GM19351 (cell line): ENCODE data around the gene GTF2IRD1.
"Not testable (repeated sequence)": the region's sequence is repeated elsewhere in the genome, so short reads cannot be mapped to it uniquely, and the experiment has no call there.

Source experiments
- ATAC-seq: cut with Tn5 transposase; IDR thresholded peaks from one replicate; pipeline ENCODE4 v1.9.1; 2021; ENCODE audit warnings: mild to moderate bottlenecking, moderate library complexity; ENCODE audit not compliant: unreplicated experiment

The GTF2IRD1 gene

DNA sequence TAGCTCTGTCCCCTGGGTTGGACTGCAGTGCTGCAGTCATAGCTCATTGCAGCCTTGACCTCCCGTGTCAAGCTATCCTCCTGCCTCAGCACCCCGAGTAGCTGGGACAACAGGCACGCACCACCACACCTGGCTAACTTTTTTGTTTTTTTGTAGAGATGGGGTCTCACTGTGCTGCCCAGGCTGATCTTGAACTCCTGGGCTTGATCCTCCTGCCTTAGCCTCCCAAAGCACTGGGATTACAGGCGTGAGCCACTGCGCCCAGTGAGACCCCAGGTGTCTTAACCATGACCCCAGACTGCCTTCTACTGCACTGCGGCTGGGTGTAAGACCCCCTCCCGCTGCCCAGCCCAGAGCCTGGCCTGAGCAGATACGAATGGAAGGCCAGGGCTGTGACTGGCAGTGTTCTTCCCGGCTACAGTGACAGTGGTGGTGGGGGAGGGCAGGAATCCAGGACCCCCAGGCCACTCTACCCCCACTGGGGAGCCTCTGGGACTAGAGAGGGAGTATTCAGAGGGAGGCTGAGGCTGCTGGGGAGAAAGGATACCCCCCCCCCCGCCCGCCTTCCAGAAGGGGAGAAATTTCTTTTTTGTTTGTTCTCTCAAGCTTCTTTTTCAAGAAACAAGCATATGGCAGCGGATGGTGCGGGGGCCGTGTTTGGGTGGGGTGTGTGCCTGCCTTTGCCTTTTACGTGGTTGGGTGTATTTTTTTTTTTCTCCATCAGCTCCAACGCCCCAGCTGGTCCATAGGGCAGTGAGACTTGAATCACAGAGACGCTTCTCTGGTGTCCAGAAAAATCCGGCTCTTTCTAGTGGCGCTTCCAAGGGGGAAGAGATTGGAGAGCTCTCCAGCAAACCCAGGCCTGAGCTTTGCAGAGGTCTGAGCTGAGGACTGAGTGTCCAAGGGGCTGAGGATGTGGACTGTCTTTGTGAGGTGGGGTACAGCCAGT is 36.6 kb downstream of the GTF2IRD1 start:
- ATAC-seq = no peak

DNA sequence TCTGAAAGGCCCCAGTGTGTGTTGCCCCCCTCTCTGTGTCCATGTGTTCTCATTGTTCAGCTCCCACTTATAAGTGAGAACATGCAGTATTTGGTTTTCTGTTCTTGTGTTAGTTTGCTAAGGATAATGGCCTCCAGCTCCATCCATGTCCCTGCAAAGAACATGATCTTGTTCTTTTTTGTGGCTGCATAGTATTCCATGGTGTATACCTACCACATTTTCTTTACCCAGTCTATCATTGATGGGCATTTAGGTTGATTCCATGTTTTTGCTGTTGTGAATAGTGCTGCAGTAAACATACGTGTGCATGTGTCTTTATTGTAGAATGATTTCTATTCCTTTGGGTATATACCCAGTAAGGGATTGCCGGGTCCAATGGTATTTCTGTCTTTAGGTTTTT is 37.8 kb downstream of the GTF2IRD1 start:
- not testable (repeated sequence) for ATAC-seq

DNA sequence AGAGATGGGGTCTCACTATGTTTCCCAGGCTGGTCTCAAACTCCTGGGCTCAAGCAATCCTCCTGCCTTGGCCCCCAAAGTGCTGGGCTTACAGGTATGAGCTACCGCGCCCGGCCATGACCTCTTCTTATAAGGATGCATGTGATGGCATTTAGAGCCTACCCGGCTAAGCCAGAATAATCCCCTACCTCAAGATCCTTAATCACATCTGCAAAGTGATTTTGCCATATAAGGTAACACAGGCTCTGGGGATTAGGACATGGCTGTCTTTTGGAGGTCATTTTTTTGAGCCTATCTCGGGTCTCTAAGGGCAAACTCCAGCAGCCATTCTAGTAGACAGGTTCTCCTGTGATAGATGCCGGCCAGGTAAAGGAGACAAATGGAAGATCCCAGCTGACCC is 39.6 kb downstream of the GTF2IRD1 start:
- no peak for ATAC-seq

DNA sequence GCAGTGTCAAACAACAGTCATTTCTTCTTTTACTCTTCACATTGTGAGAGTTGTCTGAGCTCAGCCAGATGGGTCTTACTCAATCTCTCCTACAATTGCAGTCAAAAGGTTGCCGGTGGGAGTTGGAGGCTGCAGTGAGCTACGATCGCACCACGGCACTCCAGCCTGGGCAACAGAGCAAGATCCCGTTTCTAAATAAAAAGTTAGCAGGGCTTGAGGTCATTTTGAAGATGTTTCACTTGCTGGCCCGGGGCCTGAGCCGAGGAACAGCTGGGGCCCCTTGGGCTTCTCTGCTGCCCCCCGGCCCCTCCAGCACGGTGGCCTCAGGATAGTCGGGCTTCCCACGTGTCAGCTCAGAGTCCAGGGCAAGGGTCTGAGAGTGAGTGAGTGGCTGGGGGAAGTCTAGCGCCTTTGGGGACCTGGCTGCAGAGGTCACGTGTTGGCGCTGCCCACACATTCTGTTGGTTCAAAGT is 40.4 kb downstream of the GTF2IRD1 start:
- ATAC-seq = no peak

DNA sequence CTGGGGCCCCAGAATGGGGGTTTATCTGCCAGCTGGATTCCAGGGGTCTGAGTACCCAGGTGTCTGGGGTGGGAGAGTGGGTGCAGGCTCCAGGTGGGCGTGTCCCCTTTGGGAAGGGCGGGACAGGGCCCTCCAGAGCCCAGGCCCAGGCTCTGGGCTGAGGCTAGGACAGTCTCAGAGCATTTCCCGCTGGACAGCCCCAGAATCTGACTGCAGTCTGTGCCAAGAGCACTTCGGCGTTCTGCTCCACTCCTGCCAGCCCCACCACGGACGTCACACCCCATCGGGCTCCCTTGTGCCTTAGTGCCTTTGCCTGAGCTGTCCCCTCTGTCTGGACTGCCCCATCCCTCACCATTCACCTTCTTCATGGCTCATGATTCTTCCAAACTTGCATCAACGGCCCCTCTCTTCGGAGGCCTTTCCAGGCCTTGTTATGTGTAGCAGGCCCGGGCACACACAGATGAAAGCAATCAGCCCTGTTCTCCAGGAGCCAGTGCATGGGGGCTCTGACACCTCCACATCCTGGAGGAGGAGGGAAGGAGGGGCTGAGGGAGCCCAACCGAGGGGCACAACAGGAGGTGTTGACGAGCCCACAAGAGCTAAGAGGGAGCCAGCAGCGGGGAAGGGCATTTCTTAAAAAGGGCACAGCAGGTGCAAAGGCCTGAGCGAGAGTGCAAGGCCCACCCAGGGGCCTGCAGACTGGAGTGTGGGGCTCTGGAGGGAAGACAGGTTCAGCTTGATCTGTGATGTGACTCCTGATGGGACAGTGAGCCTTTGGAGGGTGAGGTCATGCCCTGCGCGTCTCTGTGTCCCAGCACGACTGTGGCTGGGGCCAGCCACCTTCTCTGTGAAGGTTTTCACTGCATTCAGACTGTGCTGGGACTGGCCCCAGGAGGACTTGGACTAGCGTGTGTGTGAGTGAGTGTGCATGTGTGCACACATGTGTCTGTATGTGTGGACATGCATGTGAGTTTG is 41.7 kb downstream of the GTF2IRD1 start:
- no peak for ATAC-seq

DNA sequence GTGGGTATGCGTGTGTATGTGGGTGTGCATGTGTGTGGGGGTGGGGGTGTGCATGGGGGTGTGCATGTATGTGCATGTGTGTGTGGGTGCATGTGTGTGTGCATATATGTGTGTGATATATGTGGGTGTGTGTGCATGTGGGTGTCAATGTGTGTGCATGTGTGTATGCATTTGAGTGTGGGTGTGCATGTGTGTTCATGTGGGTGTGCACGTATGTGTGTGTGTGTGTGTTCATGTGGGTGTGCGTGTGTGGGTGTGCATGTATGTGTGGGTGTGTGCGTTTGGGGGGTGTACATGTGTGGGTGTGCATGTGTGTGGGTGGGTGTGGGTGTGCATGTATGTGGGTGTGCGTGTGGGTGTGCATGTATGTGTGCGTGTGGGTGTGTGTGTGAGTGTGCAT is 42.6 kb downstream of the GTF2IRD1 start:
- no peak for ATAC-seq

DNA sequence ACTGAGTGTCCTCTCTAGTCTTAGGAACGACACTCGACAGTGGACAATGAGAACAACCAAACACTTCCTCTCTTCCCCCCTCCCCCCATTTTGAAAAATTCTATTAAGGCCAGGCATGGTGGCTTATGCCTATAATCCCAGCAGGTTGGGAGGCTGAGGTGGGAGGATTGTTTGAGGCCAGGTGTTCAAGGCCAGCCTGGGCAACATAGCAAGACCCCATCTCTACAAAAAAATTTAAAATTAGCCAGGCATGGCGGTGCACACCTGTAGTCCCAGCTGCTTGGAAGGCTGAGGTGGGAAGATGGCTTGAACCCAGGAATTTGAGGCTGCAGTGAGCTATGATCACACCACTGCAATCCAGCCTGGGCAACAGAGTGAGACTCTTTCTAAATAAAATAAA is 43.1 kb downstream of the GTF2IRD1 start:
- not testable (repeated sequence) for ATAC-seq

DNA sequence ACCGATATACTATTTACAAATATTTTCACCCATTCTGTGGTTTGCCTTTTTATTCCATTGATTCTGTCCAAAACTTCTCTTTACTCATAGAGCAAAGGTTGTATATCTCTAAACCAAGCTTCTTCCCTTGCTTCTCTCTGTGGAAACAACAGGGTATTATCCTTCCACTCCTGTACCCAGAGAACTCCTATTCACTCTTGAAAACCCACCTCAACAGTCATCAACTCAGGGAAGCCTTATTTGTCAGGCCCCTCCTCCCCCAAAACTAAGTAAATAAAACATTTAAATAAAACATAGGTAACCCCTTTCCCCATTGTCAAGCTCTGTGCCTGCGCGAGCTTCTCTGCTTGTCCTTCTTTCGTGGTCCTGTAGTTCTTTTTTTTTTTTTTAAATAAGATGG is 44.6 kb downstream of the GTF2IRD1 start:
- ATAC-seq = no peak

DNA sequence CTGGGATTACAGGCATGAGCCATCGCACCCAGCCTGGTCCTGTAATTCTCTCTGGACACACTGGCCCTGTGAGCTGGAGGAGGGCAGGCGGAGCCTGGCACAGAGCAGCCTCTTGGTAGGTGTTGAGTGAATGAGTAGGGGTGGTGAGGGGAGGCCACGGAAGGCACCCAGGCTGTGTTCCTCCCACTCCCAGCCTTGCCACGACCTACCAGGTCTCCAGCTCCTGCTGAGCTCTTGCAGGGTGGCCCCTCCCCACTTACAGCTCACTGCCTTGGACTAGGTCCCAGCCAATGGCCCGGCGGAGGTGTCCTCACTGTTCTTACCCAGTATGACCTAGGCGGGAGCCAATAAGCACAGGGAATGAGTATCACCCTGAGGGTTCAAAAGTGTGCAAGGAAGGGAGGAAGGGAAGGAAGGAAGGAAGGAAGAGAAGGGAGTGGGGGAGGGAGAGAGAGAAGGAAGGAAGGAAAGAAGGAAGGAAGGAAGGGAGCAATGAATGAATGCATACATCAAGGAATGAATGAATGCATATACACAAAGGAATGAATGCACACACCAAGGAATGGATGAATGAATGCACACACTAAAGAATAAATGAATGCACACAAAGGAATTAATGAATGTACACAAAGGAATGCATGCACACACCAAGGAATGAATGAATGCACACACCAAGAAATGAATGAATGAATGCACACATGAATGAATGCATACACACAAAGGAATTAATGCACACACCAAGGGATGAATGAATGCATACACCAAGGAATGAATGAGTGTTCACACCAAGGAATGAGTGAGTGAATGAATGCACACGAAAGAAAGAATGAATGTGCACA is 45.5 kb downstream of the GTF2IRD1 start:
- ATAC-seq = no peak

DNA sequence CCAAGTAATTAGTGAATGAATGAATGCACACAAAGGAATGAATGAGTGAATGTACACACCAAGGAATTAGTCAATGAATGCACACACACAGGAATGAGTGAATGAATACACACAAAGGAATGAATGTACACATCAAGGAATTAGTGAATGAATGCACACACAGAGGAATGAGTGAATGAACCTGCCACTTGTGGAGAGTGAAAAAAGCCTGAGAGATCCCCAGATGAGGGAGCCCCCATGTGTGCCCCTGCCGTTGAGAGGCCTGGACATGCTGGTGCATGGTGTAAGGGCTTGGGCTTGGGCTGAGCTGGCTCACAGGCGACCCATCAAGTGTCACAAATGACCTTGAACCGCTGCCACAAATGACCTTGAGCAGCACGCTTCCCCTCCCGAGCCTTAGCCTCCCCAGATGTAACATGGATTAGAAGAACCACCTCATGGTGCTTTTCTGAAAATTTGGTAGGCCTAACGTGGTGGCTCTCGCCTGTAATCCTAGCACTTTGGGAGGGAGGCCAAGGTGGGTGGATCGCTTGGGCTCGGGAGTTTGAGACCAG is 46.2 kb downstream of the GTF2IRD1 start:
- no peak for ATAC-seq

DNA sequence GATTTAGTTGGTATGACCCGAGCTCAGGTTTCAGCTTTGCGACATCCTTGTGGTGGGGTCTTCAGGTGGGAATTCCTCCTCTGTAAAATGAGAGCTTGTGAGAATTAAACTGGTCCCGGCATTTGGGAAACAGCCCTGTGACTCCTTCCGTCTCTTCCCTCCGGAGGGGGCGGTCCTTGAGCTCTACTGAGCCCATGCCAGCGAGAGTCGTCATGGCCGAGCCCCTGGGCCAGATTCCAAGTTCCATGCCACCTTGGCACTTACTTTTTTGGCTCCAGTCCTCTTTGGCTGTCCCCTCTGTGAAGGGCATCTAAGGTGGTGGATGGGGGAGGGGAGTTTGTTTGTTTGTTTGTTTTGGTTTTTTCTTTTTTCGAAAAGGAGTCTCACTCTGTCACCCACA is 47.6 kb downstream of the GTF2IRD1 start:
- ATAC-seq = no peak

DNA sequence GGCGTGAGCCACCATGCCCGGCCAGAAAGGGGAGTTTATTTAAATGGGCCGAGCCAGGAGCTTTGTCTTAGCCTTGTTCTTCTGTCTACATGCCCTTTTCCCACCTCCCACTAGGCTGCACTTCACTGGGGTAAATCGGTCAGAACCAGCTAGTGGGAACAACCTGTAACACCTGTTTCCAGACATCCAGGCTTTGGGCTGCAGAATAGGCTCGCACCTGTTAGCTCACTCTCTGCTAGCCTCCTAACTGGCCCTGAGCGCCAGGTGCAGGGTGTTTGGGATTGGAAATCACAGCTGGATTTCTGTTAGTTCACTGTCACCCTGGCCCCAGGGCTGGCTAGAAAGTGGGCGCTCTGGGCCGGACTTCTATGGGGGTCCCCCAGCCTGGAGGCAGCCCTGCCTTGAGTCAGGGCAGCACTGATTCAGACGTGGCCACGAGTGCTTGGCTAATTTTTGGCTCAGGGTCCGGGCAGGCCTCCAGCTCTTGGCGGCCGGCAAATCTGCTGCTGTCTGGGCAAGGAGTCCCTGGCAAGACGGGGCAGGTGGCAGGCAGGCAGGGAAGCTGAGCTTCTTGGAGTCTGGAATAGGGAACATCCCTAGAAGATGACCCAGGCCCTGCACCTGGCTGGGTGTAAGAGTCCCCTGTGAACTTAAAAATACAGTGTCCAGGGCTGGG is 48.6 kb downstream of the GTF2IRD1 start:
- ATAC-seq = no peak

DNA sequence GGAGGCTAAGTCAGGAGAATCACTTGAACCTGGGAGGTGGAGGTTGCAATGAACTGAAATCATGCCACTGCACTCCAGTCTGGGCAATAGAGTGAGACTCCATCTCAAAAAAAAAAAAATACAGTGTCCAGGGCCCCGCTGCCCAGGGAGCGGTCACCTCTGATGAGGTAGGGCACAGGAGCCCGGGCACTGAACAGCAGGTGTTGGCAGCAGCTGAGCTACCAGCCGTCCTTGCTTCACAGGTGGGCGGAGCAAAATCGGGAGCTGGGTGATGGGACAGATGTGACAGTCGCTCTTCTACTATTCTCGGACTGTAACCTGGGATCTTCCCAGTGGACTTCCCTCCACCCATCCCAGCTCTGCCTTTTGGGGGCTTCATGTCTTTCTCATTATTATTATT is 49.4 kb downstream of the GTF2IRD1 start:
- ATAC-seq = no peak

DNA sequence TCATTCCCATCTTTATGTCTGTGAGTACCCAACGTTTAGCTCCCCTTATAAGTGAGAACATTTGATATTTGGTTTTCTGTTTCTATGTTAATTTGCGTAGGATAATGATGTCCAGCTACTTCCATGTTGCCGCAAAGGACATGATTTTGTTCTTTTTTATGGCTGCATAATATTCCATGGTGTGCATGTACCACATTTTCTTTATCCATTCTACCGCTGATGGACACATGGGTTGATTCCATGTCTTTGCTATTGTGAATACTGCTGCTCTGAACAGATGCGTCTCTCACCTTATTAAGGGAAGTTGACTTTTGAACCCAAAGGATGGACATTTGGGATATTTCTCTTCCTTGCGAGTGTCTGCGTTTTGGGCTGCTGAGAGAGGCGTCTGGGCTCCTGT is 50.2 kb downstream of the GTF2IRD1 start:
- ATAC-seq = no peak

DNA sequence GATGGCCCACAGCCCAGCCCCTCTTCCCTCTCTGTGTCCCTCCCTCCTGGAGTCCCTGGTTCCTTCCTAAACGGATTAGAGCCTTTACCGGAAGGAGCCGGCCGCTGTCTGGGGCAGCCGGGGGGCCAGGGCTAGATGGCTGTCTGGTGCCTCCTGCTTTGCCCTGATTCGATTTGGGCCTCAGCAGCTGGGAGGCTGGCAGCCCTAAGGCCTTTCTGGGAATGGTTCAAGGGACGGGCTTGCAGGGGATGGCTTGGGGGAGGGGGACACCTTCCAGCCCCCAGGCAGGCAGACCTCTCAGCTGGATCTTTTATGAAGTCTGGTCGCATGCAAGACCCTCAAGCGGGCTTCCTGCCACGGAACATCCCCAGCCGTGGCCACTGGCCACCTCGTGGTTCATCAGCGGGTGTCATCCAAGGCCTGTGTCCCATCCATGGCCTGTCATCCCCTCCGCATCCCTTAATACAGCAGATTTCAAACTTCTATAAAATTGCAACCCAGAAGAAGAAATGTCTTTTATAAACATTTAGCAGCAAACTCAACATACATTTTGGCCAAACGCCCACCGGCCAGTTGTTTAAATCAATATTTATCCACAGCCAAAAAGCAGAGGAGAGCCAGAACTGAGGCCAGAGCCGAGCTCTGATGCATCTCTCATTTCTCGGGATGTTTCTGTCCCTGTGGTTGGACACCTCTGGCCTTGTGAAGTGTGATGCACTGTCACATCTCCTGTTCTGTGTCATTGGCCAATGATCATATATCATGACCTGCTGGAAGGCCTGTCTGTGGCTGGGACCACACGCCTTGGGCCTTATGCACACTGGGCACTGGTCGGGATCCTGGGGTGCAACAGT is 52.0 kb downstream of the GTF2IRD1 start:
- no peak for ATAC-seq

DNA sequence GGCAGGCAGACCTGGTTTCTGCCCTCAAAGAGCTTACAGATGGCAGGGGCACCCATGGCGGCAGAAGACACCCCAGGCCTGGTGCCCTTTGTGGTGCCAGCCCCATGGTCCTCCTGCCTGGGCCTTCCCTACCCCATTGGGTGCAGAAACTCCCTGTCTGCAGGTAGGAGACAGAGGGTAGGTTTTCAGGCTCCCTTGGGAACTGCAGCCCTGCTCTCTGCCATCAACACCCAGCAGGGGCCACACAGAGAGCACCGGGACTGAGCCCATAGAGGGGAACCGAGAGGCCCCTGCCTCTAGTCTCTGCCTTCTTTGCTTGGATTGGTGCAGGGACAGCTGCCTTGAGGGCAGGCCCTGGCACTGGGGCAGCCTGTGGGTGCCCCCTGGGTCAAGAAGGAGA is 52.6 kb downstream of the GTF2IRD1 start:
- no peak for ATAC-seq

DNA sequence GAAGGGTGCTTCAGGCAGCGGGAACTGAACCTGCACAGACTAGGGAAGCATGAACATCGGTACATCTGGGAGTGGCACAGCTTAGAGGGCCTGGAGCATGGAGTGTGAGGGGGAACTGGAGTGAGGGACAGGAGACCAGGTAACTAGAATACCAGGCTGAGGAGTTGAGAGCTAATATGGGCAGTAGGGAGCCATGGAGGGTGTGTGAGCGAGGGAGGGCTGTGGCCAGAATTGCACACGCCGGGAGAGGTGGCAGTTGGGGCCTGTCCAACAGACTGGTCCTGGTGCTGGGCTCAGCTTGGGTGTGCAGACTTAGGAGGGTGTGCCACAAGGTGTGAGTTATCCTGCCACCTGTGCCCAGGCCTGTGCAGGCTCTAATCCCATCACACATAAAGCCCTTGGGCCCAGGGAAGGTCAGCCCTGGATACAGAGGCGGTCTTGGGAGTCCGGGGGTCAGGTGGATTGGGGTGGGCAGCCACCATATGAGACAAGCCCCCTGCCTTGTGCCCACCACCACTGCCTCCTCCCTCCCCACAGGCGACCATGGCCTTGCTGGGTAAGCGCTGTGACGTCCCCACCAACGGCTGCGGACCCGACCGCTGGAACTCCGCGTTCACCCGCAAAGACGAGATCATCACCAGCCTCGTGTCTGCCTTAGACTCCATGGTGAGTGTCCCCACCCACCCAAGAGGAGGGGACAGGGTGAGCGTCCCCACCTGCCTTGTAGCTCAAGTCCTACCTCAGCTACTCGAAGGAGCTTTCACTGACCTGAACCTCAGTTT is 54.0 kb downstream of the GTF2IRD1 start:
- no peak for ATAC-seq

DNA sequence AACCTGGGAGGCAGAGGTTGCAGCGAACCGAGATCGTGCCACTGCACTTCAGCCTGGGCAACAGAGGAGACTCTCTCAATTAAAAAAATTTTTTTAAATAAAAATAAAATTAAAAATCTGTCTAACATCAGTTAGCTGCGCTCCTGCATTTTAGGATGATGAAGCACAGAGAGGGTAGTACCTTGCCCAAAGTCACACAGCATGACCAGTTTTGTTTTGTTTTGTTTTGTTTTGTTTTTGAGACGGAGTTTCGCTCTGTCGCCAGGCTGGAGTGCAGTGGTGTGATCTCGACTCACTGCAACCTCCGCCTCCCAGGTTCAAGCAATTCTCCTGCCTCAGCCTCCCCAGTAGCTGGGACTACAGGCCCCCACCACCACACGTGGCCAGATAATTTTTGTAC is 55.7 kb downstream of the GTF2IRD1 start:
- not testable (repeated sequence) for ATAC-seq
